Testis (tissue), 2 donors: ENCODE results near the gene THBD.

Source experiments
- CTCF ChIP-seq, 3 experiments: fragments of 450-650 bp in 2 of 3; fragments of 200-600 bp in 1 of 3; sonication (generic) in 1 of 3; IDR thresholded peaks; one replicate each; pipeline ENCODE4 v1.5.1; 2016 to 2019; ENCODE audit warnings: antibody characterized with exemption in 3 of 3, mild to moderate bottlenecking in 2 of 3, moderate library complexity in 1 of 3
- POLR2A ChIP-seq: fragments of 450-650 bp; IDR thresholded peaks from one replicate; pipeline ENCODE4 v1.6.1; 2017; ENCODE audit warnings: antibody characterized with exemption, mild to moderate bottlenecking, moderate library complexity

- TF ChIP-seq CTCF (IDR thresholded peaks at IDR 0.05) (no peak), POLR2A (no peak)
These were observed 30.5 kb upstream of the THBD start for GRCh38 chr20:23079926-23080325.
